ENCODE measurements around the gene CGN.

CGN gene

GRCh38 chr1:151516031-151516511 is 4.9 kb downstream of the CGN start:
- Histone ChIP-seq H3K4me3 (ENCODE audit: low read depth in 1 of 2, low read length in 2 of 2) (no peak overlapping the region), H3K79me2 (ENCODE audit: insufficient read depth, low read length) (no peaks in the 10 kb centered on the region), H4K20me1 (ENCODE audit: insufficient read depth, low read length) (no peaks in the 10 kb centered on the region), H3K9me3 (ENCODE audit: insufficient read depth, low read length, severe bottlenecking) (no peaks in the 10 kb centered on the region), H2AFZ (ENCODE audit: low read depth, low read length) (no peak overlapping the region), H3K9ac (ENCODE audit: low read depth, low read length) (no peak overlapping the region), H3K36me3 (ENCODE audit: insufficient read depth, low read length) (no peaks in the 10 kb centered on the region), H3K27ac (ENCODE audit: low read length) (no peak overlapping the region), H3K27me3 (ENCODE audit: insufficient read depth, low read length, poor library complexity) (no peaks in the 10 kb centered on the region), H3K4me1 (ENCODE audit: insufficient read depth, low read length) (peaks cover 19% of the 10 kb centered on the region), H3K4me2 (ENCODE audit: insufficient read depth, low read length) (no peak overlapping the region)
- no peak for DNase-seq
- ATAC-seq (ENCODE audit: insufficient read depth, low read depth) = no peak
- TF ChIP-seq EZH2 (IDR thresholded peaks at IDR 0.05; ENCODE audit: borderline replicate concordance, low read depth, low read length, severe bottlenecking) (no peak), CTCF (IDR thresholded peaks at IDR 0.05; ENCODE audit: borderline replicate concordance, extremely low read depth, low read length, poor library complexity, severe bottlenecking) (no peak)

GRCh38 chr1:151518431-151518830 is 7.2 kb downstream of the CGN start:
- Histone ChIP-seq H3K36me3 (ENCODE audit: insufficient read depth, low read length) (no peaks in the 10 kb centered on the region), H4K20me1 (ENCODE audit: insufficient read depth, low read length) (no peaks in the 10 kb centered on the region), H3K4me3 (ENCODE audit: low read depth in 1 of 2, low read length in 2 of 2) (no peak overlapping the region), H3K27me3 (ENCODE audit: insufficient read depth, low read length, poor library complexity) (no peaks in the 10 kb centered on the region), H3K79me2 (ENCODE audit: insufficient read depth, low read length) (no peaks in the 10 kb centered on the region), H3K4me2 (ENCODE audit: insufficient read depth, low read length) (no peak overlapping the region), H3K27ac (ENCODE audit: low read length) (no peak overlapping the region), H2AFZ (ENCODE audit: low read depth, low read length) (no peak overlapping the region), H3K4me1 (ENCODE audit: insufficient read depth, low read length) (no peaks in the 10 kb centered on the region), H3K9ac (ENCODE audit: low read depth, low read length) (no peak overlapping the region), H3K9me3 (ENCODE audit: insufficient read depth, low read length, severe bottlenecking) (no peaks in the 10 kb centered on the region)
- DNase-seq (no peak), ATAC-seq (ENCODE audit: insufficient read depth, low read depth) (no peak)
- no peak for TF ChIP-seq EZH2 (IDR thresholded peaks at IDR 0.05; ENCODE audit: borderline replicate concordance, low read depth, low read length, severe bottlenecking)
- no peak for TF ChIP-seq CTCF (IDR thresholded peaks at IDR 0.05; ENCODE audit: borderline replicate concordance, extremely low read depth, low read length, poor library complexity, severe bottlenecking)

- Histone ChIP-seq H3K79me2 (ENCODE audit: insufficient read depth, low read length) (no peaks in the 10 kb centered on the region), H3K4me2 (ENCODE audit: insufficient read depth, low read length) (no peak overlapping the region), H3K36me3 (ENCODE audit: insufficient read depth, low read length) (no peaks in the 10 kb centered on the region), H3K9me3 (ENCODE audit: insufficient read depth, low read length, severe bottlenecking) (no peaks in the 10 kb centered on the region), H3K4me1 (ENCODE audit: insufficient read depth, low read length) (no peaks in the 10 kb centered on the region), H3K27ac (ENCODE audit: low read length) (no peak overlapping the region), H2AFZ (ENCODE audit: low read depth, low read length) (no peak overlapping the region), H3K4me3 (ENCODE audit: low read depth in 1 of 2, low read length in 2 of 2) (no peak overlapping the region), H3K9ac (ENCODE audit: low read depth, low read length) (no peak overlapping the region), H4K20me1 (ENCODE audit: insufficient read depth, low read length) (no peaks in the 10 kb centered on the region), H3K27me3 (ENCODE audit: insufficient read depth, low read length, poor library complexity) (no peaks in the 10 kb centered on the region)
- DNase-seq (no peak), ATAC-seq (ENCODE audit: insufficient read depth, low read depth) (no peak)
- TF ChIP-seq EZH2 (IDR thresholded peaks at IDR 0.05; ENCODE audit: borderline replicate concordance, low read depth, low read length, severe bottlenecking) (no peak), CTCF (IDR thresholded peaks at IDR 0.05; ENCODE audit: borderline replicate concordance, extremely low read depth, low read length, poor library complexity, severe bottlenecking) (no peak)
Measured at GRCh38 chr1:151518936-151519335, 7.7 kb downstream of the CGN start.

- Histone ChIP-seq H4K20me1 (ENCODE audit: insufficient read depth, low read length) (no peaks in the 10 kb centered on the region), H2AFZ (ENCODE audit: low read depth, low read length) (no peak overlapping the region), H3K4me3 (ENCODE audit: low read depth in 1 of 2, low read length in 2 of 2) (no peak overlapping the region), H3K9me3 (ENCODE audit: insufficient read depth, low read length, severe bottlenecking) (no peaks in the 10 kb centered on the region), H3K79me2 (ENCODE audit: insufficient read depth, low read length) (no peaks in the 10 kb centered on the region), H3K4me1 (ENCODE audit: insufficient read depth, low read length) (no peaks in the 10 kb centered on the region), H3K9ac (ENCODE audit: low read depth, low read length) (no peak overlapping the region), H3K27ac (ENCODE audit: low read length) (no peak overlapping the region), H3K36me3 (ENCODE audit: insufficient read depth, low read length) (no peaks in the 10 kb centered on the region), H3K27me3 (ENCODE audit: insufficient read depth, low read length, poor library complexity) (no peaks in the 10 kb centered on the region), H3K4me2 (ENCODE audit: insufficient read depth, low read length) (no peak overlapping the region)
- DNase-seq (no peak), ATAC-seq (ENCODE audit: insufficient read depth, low read depth) (no peak)
- TF ChIP-seq CTCF (IDR thresholded peaks at IDR 0.05; ENCODE audit: borderline replicate concordance, extremely low read depth, low read length, poor library complexity, severe bottlenecking) (no peak), EZH2 (IDR thresholded peaks at IDR 0.05; ENCODE audit: borderline replicate concordance, low read depth, low read length, severe bottlenecking) (no peak)
Measured at GRCh38 chr1:151519667-151520066, 8.5 kb downstream of the CGN start.
